ENCODE results near the gene IL24. TPM values are rescaled to one million over a fixed set of nuclear protein-coding genes. Genes with fewer than 3 reads are reported as not detected.

IL24 gene
- total RNA-seq, 1 donor from 2014 or later, result not detected

DNA sequence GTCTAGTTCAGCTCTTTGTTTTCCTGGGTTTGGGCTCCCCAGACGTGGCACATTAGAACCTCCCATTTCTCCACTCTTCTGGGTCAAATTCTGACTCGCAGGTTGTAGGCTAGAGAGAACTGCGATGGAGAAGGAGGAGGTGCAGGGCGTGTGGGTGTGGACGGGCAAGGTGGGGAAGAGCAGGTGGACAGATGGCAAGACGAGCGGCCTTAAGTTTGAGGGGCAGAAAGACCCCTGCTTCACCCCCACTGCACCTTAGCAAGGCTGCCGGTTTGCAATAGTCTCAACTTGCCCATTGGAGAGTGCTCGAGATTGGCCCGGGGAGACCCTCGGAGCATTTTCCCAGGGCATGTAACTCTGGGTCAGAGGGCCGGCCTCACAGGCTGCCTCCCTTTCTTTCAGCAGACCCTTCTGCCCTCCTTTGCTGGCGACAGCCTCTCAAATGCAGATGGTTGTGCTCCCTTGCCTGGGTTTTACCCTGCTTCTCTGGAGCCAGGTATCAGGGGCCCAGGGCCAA lies 1.7 kb downstream of the IL24 start:
- peaks cover 19% of the 10 kb centered on the region for H3K4me1 ChIP-seq
- no peak overlapping the region for H3K27ac ChIP-seq
- no peaks in the 10 kb centered on the region for H3K27me3 ChIP-seq (ENCODE audit: low read depth)
- H3K9me3 ChIP-seq, result no peaks in the 10 kb centered on the region
- no peak overlapping the region for H3K4me3 ChIP-seq
- ATAC-seq, result no peak
- no peaks in the 10 kb centered on the region for H3K36me3 ChIP-seq
- no peak for DNase-seq
- TF ChIP-seq, protein P1, sequence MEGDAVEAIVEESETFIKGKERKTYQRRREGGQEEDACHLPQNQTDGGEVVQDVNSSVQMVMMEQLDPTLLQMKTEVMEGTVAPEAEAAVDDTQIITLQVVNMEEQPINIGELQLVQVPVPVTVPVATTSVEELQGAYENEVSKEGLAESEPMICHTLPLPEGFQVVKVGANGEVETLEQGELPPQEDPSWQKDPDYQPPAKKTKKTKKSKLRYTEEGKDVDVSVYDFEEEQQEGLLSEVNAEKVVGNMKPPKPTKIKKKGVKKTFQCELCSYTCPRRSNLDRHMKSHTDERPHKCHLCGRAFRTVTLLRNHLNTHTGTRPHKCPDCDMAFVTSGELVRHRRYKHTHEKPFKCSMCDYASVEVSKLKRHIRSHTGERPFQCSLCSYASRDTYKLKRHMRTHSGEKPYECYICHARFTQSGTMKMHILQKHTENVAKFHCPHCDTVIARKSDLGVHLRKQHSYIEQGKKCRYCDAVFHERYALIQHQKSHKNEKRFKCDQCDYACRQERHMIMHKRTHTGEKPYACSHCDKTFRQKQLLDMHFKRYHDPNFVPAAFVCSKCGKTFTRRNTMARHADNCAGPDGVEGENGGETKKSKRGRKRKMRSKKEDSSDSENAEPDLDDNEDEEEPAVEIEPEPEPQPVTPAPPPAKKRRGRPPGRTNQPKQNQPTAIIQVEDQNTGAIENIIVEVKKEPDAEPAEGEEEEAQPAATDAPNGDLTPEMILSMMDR (IDR thresholded peaks at IDR 0.05), result no peak
- intact Hi-C loops (cut with DNase I), result no loop called here

DNA sequence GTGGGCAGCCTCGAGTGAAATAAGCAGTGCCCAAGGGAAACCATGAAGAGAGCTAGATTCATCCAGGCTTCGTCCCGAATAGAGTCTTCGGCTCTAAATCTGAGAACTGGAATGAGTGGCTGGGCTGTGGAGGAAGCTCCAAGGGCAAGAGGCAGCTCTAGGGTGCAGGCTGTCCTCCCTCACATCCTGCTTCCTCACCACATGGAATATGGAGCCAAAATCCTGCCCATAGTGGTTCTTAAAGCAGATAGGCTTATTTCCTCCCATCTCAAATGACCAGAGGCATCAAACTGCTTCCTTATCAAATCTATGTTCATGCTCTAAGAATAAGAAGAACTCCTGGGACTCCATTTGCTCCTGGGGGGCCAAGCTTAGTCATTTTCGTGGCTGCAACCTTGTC lies 2.5 kb downstream of the IL24 start:
- peaks cover 19% of the 10 kb centered on the region for H3K4me1 ChIP-seq
- H3K27ac ChIP-seq, result no peak overlapping the region
- no peak for DNase-seq
- intact Hi-C loops (cut with DNase I), result no loop called here
- no peak for ATAC-seq
- no peaks in the 10 kb centered on the region for H3K36me3 ChIP-seq
- H3K9me3 ChIP-seq, result no peaks in the 10 kb centered on the region
- TF ChIP-seq, protein P1 (IDR thresholded peaks at IDR 0.05), result no peak
- H3K4me3 ChIP-seq, result no peak overlapping the region
- no peaks in the 10 kb centered on the region for H3K27me3 ChIP-seq (ENCODE audit: low read depth)

- no peaks in the 10 kb centered on the region for H3K9me3 ChIP-seq
- H3K27ac ChIP-seq, result no peak overlapping the region
- H3K36me3 ChIP-seq, result no peaks in the 10 kb centered on the region
- TF ChIP-seq, protein P1 (IDR thresholded peaks at IDR 0.05), result no peak
- DNase-seq (no peak), ATAC-seq (no peak)
- H3K4me3 ChIP-seq, result no peak overlapping the region
- intact Hi-C loops (cut with DNase I), result no loop called here
- no peaks in the 10 kb centered on the region for H3K27me3 ChIP-seq (ENCODE audit: low read depth)
- peaks cover 16% of the 10 kb centered on the region for H3K4me1 ChIP-seq
Observed at GRCh38 chr1:206900149-206900548, 2.9 kb downstream of the IL24 start.

- no peaks in the 10 kb centered on the region for H3K36me3 ChIP-seq
Observed at GRCh38 chr1:206901944-206902343, 4.7 kb downstream of the IL24 start.

DNA sequence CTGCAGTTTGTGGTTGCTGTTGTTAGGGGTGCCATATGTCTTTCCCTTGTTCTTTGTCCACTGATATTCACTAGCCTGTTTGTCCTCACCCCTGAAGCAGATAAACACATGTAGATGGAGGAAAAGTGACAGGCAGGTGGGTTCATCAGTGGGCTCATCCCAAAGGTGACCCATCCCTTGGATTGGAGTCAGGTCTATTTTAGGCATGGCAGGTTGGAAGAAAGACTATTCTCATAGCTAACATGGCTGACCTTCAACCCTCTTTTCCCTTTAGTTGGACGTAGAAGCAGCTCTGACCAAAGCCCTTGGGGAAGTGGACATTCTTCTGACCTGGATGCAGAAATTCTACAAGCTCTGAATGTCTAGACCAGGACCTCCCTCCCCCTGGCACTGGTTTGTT lies 5.5 kb downstream of the IL24 start:
- H3K36me3 ChIP-seq, result no peaks in the 10 kb centered on the region
- no peaks in the 10 kb centered on the region for H3K4me1 ChIP-seq
- H3K9me3 ChIP-seq, result no peaks in the 10 kb centered on the region
- TF ChIP-seq, protein P1 (IDR thresholded peaks at IDR 0.05), result no peak
- H3K27me3 ChIP-seq (ENCODE audit: low read depth), result no peaks in the 10 kb centered on the region
- ATAC-seq (no peak), DNase-seq (no peak)
- intact Hi-C loops (cut with DNase I), result no loop called here
- no peak overlapping the region for H3K4me3 ChIP-seq
- H3K27ac ChIP-seq, result no peak overlapping the region

More at GRCh38 chr1:206901944-206902343, 4.7 kb downstream of the IL24 start:
- DNase-seq, result no peak
- TF ChIP-seq, protein P1 (IDR thresholded peaks at IDR 0.05), result no peak
- Histone ChIP-seq H3K4me3 (no peak overlapping the region), H3K27ac (no peak overlapping the region), H3K9me3 (no peaks in the 10 kb centered on the region), H3K4me1 (no peaks in the 10 kb centered on the region), H3K27me3 (ENCODE audit: low read depth) (no peaks in the 10 kb centered on the region)
- intact Hi-C loops (cut with DNase I), result no loop called here
- ATAC-seq, result no peak

DNA sequence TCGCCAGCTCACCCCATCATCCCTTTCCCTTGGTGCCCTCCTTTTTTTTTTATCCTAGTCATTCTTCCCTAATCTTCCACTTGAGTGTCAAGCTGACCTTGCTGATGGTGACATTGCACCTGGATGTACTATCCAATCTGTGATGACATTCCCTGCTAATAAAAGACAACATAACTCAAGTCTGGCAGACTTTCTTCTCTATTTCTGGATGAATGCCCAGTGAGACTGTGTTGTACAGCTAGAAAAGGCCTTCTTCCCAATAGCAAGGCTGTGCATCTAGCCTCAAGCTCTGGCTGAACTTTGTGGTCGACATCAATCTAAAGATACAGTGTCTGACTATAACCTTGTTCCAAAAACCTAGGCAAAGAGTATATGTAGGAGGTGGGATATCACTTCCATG lies 6.4 kb downstream of the IL24 start:
- H3K9me3 ChIP-seq, result no peaks in the 10 kb centered on the region
- peaks cover under 1% of the 10 kb centered on the region for H3K4me1 ChIP-seq
- TF ChIP-seq, protein P1 (IDR thresholded peaks at IDR 0.05), result no peak
- no peak overlapping the region for H3K27ac ChIP-seq
- H3K4me3 ChIP-seq, result no peak overlapping the region
- intact Hi-C loops (cut with DNase I), result no loop called here
- no peaks in the 10 kb centered on the region for H3K27me3 ChIP-seq (ENCODE audit: low read depth)
- no peaks in the 10 kb centered on the region for H3K36me3 ChIP-seq
- no peak for ATAC-seq
- DNase-seq, result no peak
